Measurements from ENCODE around the gene DSCAML1.

GRCh38 chr11:117794135-117794534 lies 2.9 kb downstream of the DSCAML1 start:
- TF ChIP-seq EZH2phosphoT487 (IDR thresholded peaks at IDR 0.05; ENCODE audit: borderline replicate concordance, low read depth, low read length): no peak
- TF ChIP-seq, protein P1, sequence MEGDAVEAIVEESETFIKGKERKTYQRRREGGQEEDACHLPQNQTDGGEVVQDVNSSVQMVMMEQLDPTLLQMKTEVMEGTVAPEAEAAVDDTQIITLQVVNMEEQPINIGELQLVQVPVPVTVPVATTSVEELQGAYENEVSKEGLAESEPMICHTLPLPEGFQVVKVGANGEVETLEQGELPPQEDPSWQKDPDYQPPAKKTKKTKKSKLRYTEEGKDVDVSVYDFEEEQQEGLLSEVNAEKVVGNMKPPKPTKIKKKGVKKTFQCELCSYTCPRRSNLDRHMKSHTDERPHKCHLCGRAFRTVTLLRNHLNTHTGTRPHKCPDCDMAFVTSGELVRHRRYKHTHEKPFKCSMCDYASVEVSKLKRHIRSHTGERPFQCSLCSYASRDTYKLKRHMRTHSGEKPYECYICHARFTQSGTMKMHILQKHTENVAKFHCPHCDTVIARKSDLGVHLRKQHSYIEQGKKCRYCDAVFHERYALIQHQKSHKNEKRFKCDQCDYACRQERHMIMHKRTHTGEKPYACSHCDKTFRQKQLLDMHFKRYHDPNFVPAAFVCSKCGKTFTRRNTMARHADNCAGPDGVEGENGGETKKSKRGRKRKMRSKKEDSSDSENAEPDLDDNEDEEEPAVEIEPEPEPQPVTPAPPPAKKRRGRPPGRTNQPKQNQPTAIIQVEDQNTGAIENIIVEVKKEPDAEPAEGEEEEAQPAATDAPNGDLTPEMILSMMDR (conservative IDR thresholded peaks at IDR 0.05; ENCODE audit: low read length): no peak

Measured in OCI-LY7 (cell line).